Activated naive CD8-positive, alpha-beta T cell treated with anti-CD3 and anti-CD28 coated beads for 36 hours (primary cell): ENCODE measurements around the gene CACNG5. TPM values are rescaled to one million over a fixed set of nuclear protein-coding genes. Genes with fewer than 3 reads are reported as not detected.

Source experiments
- DNase-seq: peaks from one replicate; pipeline ENCODE4 v3.0.0; 2021
- H3K27ac Mint-ChIP-seq: one replicate; pipeline ENCODE4 v1.8.0; 2022; ENCODE audit warnings: mild to moderate bottlenecking, moderate library complexity, mixed read lengths
- H3K27me3 Mint-ChIP-seq: one replicate; pipeline ENCODE4 v1.8.0; 2022; ENCODE audit warnings: mild to moderate bottlenecking, mixed read lengths
- H3K36me3 Mint-ChIP-seq: one replicate; pipeline ENCODE4 v1.8.0; 2021; ENCODE audit warnings: mild to moderate bottlenecking, mixed read lengths
- H3K4me1 Mint-ChIP-seq: one replicate; pipeline ENCODE4 v1.8.0; 2021; ENCODE audit warnings: mixed read lengths
- H3K4me3 Mint-ChIP-seq: one replicate; pipeline ENCODE4 v1.8.0; 2022; ENCODE audit warnings: mild to moderate bottlenecking, moderate library complexity, mixed read lengths
- H3K9me3 Mint-ChIP-seq: one replicate; pipeline ENCODE4 v1.8.0; 2022; ENCODE audit warnings: mixed read lengths
- total RNA-seq, 2 experiments: library from RNA; stranded (reverse); gene quantifications; one replicate each; pipeline ENCODE4 v1.2.3, GENCODE V29; 2021

CACNG5 gene
- not detected for total RNA-seq

GRCh38 chr17:66834919-66835454 lies at the start of gene CACNG5:
TSS of gene CACNG5 (plus strand) at chr17:66835117. CDS start at chr17:66877333, 42,216 bp downstream.
- peaks cover 58% of the 10 kb centered on the region for H3K27me3 Mint-ChIP-seq
- H3K4me1 Mint-ChIP-seq: no peaks in the 10 kb centered on the region
- DNase-seq: peak; percentile 4
- no peak within 1 kb of the TSS for H3K27ac Mint-ChIP-seq
- no peaks in the 10 kb centered on the region for H3K9me3 Mint-ChIP-seq
- H3K36me3 Mint-ChIP-seq: no peaks in the 10 kb centered on the region
- H3K4me3 Mint-ChIP-seq: no peak within 1 kb of the TSS

DNA sequence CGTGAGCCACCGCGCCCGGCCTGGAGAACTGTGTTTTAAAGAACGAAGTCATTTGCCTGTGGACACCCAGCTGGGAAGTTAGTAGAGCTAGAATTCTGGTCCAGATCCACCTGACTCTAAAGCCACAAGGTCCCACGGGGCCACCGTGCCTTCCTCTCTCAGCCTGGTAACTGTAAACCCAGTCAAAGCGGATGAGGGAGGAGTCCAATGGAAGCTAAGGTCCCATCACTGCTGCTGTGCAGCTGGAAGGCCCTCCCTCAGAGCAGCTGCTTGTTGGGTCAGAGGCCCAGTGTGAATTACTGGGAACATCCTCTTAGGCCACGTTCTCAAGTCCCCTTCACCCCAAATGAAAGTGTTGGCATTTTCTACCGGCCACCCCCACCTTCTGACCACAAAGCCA lies 48.8 kb upstream of the CACNG5 start:
- H3K36me3 Mint-ChIP-seq: peaks cover 6% of the 10 kb centered on the region
- H3K9me3 Mint-ChIP-seq: no peaks in the 10 kb centered on the region
- H3K4me3 Mint-ChIP-seq: no peak overlapping the region
- H3K27ac Mint-ChIP-seq: no peak overlapping the region
- no peaks in the 10 kb centered on the region for H3K27me3 Mint-ChIP-seq
- H3K4me1 Mint-ChIP-seq: peaks cover 5% of the 10 kb centered on the region
- DNase-seq: no peak

GRCh38 chr17:66787914-66788313 lies 47.0 kb upstream of the CACNG5 start:
- Mint-ChIP-seq H3K36me3 (peaks cover 16% of the 10 kb centered on the region), H3K4me1 (peaks cover 9% of the 10 kb centered on the region), H3K27ac (no peak overlapping the region)

DNA sequence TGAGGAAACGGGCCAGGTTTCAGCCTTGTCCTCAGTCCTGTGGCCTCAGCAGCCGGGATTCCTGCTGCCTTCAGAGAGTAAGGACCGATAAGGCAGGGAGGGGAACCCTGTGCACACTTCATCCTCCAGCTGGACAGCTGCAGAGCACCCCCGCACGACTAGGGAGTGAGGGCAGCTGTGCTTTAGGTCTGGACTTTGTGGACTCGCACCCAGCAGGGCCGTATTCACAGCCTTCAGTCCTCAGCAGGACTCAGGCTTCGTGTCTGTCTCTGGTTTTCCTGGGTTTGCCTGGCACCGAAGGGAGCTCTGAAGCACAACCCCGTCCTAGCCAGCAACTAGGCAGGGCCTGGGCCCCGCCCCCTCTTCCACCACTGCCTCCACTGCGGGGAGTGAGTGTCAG lies 45.8 kb upstream of the CACNG5 start:
- no peak overlapping the region for H3K4me3 Mint-ChIP-seq
- no peaks in the 10 kb centered on the region for H3K9me3 Mint-ChIP-seq
- H3K4me1 Mint-ChIP-seq: peaks cover 9% of the 10 kb centered on the region
- no peak for DNase-seq
- peaks cover 21% of the 10 kb centered on the region for H3K36me3 Mint-ChIP-seq
- no peaks in the 10 kb centered on the region for H3K27me3 Mint-ChIP-seq
- H3K27ac Mint-ChIP-seq: no peak overlapping the region

More at GRCh38 chr17:66787914-66788313, 47.0 kb upstream of the CACNG5 start:
- no peak for DNase-seq
- H3K9me3 Mint-ChIP-seq: no peaks in the 10 kb centered on the region
- no peak overlapping the region for H3K4me3 Mint-ChIP-seq
- no peaks in the 10 kb centered on the region for H3K27me3 Mint-ChIP-seq

GRCh38 chr17:66789961-66790437 lies 44.9 kb upstream of the CACNG5 start:
- H3K27me3 Mint-ChIP-seq: no peaks in the 10 kb centered on the region
- H3K27ac Mint-ChIP-seq: no peak overlapping the region
- DNase-seq: no peak
- H3K9me3 Mint-ChIP-seq: no peaks in the 10 kb centered on the region
- peaks cover 24% of the 10 kb centered on the region for H3K36me3 Mint-ChIP-seq
- H3K4me3 Mint-ChIP-seq: no peak overlapping the region
- peaks cover 9% of the 10 kb centered on the region for H3K4me1 Mint-ChIP-seq

DNA sequence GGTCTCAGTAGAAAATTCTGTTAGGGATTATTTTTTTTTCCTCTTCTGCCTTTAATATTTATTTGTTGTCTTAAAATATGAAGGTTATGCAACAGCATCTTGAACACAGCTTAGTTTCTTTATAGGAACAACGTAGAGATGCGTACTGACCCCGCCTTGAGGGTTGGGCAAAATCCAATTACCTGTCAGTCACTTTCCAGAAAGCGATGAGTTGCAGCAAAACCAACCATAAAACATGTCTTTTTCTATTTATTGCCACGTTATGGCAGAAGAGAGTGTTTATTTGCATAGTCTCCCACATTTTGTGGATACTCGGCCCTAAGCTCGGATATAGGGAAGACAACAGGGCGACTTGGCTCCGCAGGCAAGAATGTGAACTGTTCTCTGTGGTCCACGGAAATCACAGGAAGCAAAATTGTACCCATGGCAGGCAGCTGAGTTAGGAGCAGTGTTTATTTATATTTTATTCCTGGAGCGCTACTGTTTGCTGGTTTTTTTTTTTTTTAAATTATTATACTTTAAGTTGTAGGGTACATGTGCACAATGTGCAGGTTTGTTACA lies 44.3 kb upstream of the CACNG5 start:
- no peak overlapping the region for H3K4me3 Mint-ChIP-seq
- DNase-seq: no peak
- peaks cover 9% of the 10 kb centered on the region for H3K4me1 Mint-ChIP-seq
- H3K36me3 Mint-ChIP-seq: peaks cover 26% of the 10 kb centered on the region
- no peaks in the 10 kb centered on the region for H3K9me3 Mint-ChIP-seq
- no peaks in the 10 kb centered on the region for H3K27me3 Mint-ChIP-seq
- H3K27ac Mint-ChIP-seq: no peak overlapping the region

GRCh38 chr17:66791347-66791746 lies 43.6 kb upstream of the CACNG5 start:
- Mint-ChIP-seq H3K27me3 (no peaks in the 10 kb centered on the region), H3K9me3 (no peaks in the 10 kb centered on the region), H3K4me1 (peaks cover 9% of the 10 kb centered on the region), H3K4me3 (no peak overlapping the region), H3K27ac (peak overlapping the region; percentile 16), H3K36me3 (peaks cover 33% of the 10 kb centered on the region)
- no peak for DNase-seq

DNA sequence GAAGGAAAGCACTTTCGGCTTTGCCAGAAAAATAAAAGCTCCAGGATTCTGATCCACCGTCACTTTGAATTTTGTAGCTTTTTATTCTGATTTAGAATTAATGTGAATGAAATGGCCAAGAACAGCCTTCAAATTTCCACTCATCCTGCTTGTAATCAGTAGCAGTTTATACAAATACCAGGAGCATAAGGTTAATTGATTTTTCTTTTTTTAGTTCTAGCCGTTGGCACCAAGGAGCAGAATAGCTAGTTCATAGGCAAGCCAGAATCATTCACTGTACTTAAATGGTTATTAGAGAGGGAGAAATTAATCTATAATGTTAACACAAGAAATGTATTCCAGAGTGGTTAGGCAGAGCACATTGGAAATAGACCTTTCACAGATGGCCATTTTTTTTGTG lies 41.1 kb upstream of the CACNG5 start:
- Mint-ChIP-seq H3K36me3 (peaks cover 48% of the 10 kb centered on the region), H3K27me3 (no peaks in the 10 kb centered on the region), H3K4me3 (no peak overlapping the region), H3K4me1 (peaks cover 11% of the 10 kb centered on the region), H3K27ac (no peak overlapping the region), H3K9me3 (peaks cover 1% of the 10 kb centered on the region)
- DNase-seq: no peak

- Mint-ChIP-seq H3K27ac (no peak overlapping the region), H3K4me1 (peaks cover 10% of the 10 kb centered on the region), H3K27me3 (no peaks in the 10 kb centered on the region), H3K9me3 (peaks cover 1% of the 10 kb centered on the region), H3K4me3 (no peak overlapping the region), H3K36me3 (peaks cover 50% of the 10 kb centered on the region)
- no peak for DNase-seq
These were observed 39.4 kb upstream of the CACNG5 start for GRCh38 chr17:66795486-66795885.

GRCh38 chr17:66799849-66800537 lies 34.9 kb upstream of the CACNG5 start:
- Mint-ChIP-seq H3K27ac (peak overlapping the region; percentile 22), H3K36me3 (peaks cover 29% of the 10 kb centered on the region), H3K4me3 (no peak overlapping the region), H3K27me3 (no peaks in the 10 kb centered on the region), H3K4me1 (peaks cover 2% of the 10 kb centered on the region), H3K9me3 (peaks cover 1% of the 10 kb centered on the region)
- no peak for DNase-seq

- DNase-seq: no peak
- Mint-ChIP-seq H3K27ac (no peak overlapping the region), H3K4me1 (peaks cover 11% of the 10 kb centered on the region), H3K9me3 (no peaks in the 10 kb centered on the region), H3K27me3 (no peaks in the 10 kb centered on the region), H3K36me3 (peaks cover 14% of the 10 kb centered on the region), H3K4me3 (no peak overlapping the region)
These were observed 31.4 kb upstream of the CACNG5 start for GRCh38 chr17:66803474-66803951.

GRCh38 chr17:66805567-66805966 lies 29.4 kb upstream of the CACNG5 start:
- Mint-ChIP-seq H3K36me3 (peaks cover 13% of the 10 kb centered on the region), H3K4me3 (no peak overlapping the region), H3K4me1 (peaks cover 11% of the 10 kb centered on the region), H3K27me3 (no peaks in the 10 kb centered on the region), H3K9me3 (no peaks in the 10 kb centered on the region), H3K27ac (peak overlapping the region; percentile 37)
- DNase-seq: no peak

DNA sequence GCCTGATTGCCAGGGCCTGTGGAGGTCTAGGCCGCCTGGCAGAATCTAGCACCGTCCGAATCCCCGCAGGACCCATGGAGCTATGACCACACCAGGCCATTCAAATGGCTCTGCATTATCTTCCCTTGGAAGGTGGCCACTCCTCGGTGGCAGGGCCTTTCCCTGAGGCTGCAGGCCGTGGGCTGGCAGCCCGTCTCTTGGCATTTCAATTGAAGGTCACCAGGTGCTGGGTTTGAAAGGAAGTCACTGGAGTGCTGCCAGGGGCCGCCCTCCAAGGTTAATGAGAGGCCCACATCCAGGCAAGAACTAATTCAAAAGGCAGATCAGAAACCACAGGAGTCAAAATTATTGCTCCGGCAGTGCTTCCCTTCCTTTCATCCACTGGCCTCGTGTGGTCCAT lies 27.7 kb upstream of the CACNG5 start:
- no peak for DNase-seq
- Mint-ChIP-seq H3K4me3 (no peak overlapping the region), H3K36me3 (peaks cover 13% of the 10 kb centered on the region), H3K9me3 (no peaks in the 10 kb centered on the region), H3K4me1 (peaks cover 11% of the 10 kb centered on the region), H3K27me3 (no peaks in the 10 kb centered on the region), H3K27ac (no peak overlapping the region)

GRCh38 chr17:66809408-66809807 lies 25.5 kb upstream of the CACNG5 start:
- no peaks in the 10 kb centered on the region for H3K9me3 Mint-ChIP-seq
- H3K27ac Mint-ChIP-seq: no peak overlapping the region

GRCh38 chr17:66810951-66811682 lies 23.8 kb upstream of the CACNG5 start:
- no peak for DNase-seq
- H3K4me3 Mint-ChIP-seq: no peak overlapping the region
- no peaks in the 10 kb centered on the region for H3K27me3 Mint-ChIP-seq
- peaks cover 13% of the 10 kb centered on the region for H3K36me3 Mint-ChIP-seq
- peaks cover 11% of the 10 kb centered on the region for H3K4me1 Mint-ChIP-seq
- no peaks in the 10 kb centered on the region for H3K9me3 Mint-ChIP-seq
- no peak overlapping the region for H3K27ac Mint-ChIP-seq

More at GRCh38 chr17:66809408-66809807, 25.5 kb upstream of the CACNG5 start:
- Mint-ChIP-seq H3K4me1 (peaks cover 11% of the 10 kb centered on the region), H3K4me3 (no peak overlapping the region), H3K36me3 (peaks cover 13% of the 10 kb centered on the region), H3K27me3 (no peaks in the 10 kb centered on the region)
- no peak for DNase-seq
